Measurements from ENCODE around the gene C10orf90.

C10orf90 gene

DNA sequence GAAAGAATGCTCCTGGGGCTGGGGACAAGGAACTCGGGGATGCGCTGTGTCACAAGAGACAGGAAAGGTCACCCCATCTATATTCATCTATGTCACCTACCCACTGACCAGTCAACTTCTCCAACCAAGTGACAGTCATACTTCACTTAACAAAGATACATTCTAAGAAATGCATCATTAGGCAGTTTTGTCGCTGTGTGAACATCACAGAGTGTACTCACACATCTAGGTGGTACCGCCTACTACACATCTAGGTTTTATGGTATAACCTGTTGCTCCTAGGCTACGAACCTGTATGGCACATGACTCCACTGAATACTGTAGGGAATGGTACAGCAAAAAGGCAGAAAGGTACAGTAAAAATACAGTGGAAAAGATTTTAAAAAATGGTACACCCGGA lies 278.4 kb downstream of the C10orf90 start:
- no peaks in the 10 kb centered on the region; the same call in 1 of the 2 replicates for H3K9me3 ChIP-seq (ENCODE audit: control insufficient read depth, insufficient read depth, low read depth, low read length)
- TF ChIP-seq SCRT1 (tag by site-specific recombination; IDR thresholded peaks at IDR 0.05; ENCODE audit: borderline replicate concordance) = 0 out of 2 replicates have a peak, but pooled peaks have one; percentile 31
- peak; percentile 72 for TF ChIP-seq SCRT2 (tag by site-specific recombination; IDR thresholded peaks at IDR 0.05)
- TF ChIP-seq, protein P1, sequence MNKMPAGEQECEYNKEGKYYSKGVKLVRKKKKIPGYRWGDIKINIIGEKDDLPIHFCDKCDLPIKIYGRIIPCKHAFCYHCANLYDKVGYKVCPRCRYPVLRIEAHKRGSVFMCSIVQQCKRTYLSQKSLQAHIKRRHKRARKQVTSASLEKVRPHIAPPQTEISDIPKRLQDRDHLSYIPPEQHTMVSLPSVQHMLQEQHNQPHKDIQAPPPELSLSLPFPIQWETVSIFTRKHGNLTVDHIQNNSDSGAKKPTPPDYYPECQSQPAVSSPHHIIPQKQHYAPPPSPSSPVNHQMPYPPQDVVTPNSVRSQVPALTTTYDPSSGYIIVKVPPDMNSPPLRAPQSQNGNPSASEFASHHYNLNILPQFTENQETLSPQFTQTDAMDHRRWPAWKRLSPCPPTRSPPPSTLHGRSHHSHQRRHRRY (tag by site-specific recombination; IDR thresholded peaks at IDR 0.05) = no peak
- CTCF ChIA-PET = no interaction called here
- no peaks in the 10 kb centered on the region for H3K36me3 ChIP-seq (ENCODE audit: control insufficient read depth in 2 of 2, insufficient read depth in 1 of 2, low read length in 2 of 2)
- H3K4me3 ChIP-seq (ENCODE audit: low read depth, low read length) = no peak overlapping the region
- POLR2A ChIA-PET = no interaction called here
- no peak overlapping the region for H3K27ac ChIP-seq (ENCODE audit: extremely low read depth, low read depth, low read length)
- no peaks in the 10 kb centered on the region for H3K4me1 ChIP-seq (ENCODE audit: control insufficient read depth, insufficient read depth, low read length)

DNA sequence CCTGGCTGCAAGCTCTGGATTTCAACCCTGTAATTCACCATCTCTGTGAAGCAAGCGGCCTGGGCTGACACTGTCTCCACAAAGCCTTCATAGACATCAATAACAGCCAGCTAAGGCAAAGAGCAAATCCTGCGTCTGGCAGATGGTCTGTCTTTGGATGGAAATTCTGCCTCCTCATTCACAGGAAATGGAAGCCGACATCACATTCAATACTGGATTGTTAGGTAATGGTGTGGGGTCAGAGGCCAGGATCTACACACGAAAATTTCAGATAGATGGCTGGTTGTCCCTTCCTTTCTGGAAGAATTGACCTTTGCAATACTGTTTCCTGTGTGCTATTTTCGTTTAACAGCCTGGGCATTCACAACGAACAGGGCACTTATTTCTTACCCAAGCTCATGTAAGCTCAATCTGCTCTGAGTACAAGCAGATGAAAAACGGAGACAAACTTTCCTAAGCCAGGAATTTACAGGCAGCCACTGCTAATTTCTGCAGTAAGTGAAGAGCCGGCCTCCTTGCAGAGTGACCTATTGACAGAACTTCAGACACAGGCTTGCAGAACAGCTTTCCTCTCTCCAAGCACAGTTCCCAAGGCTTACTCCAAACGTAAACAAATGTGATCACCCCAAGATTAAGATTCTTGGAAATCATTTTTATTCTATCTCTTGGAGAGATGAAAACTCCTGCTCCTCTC lies 279.2 kb downstream of the C10orf90 start:
- ChIA-PET CTCF (no interaction called here), POLR2A (no interaction called here)
- 0 out of 2 replicates have a peak overlapping the region, but pooled peaks have one; percentile 14 for H3K27ac ChIP-seq (ENCODE audit: extremely low read depth, low read depth, low read length)
- H3K4me1 ChIP-seq (ENCODE audit: control insufficient read depth, insufficient read depth, low read length) = no peaks in the 10 kb centered on the region
- H3K36me3 ChIP-seq (ENCODE audit: control insufficient read depth in 2 of 2, insufficient read depth in 1 of 2, low read length in 2 of 2) = no peaks in the 10 kb centered on the region
- no peak overlapping the region for H3K4me3 ChIP-seq (ENCODE audit: low read depth, low read length)
- no peaks in the 10 kb centered on the region; the same call in 1 of the 2 replicates for H3K9me3 ChIP-seq (ENCODE audit: control insufficient read depth, insufficient read depth, low read depth, low read length)
- TF ChIP-seq ZNF433 (tag by site-specific recombination; IDR thresholded peaks at IDR 0.05; ENCODE audit: low read depth) = no peak
- TF ChIP-seq ZNF626 (tag by site-specific recombination; IDR thresholded peaks at IDR 0.05) = no peak
- TF ChIP-seq, protein P2, sequence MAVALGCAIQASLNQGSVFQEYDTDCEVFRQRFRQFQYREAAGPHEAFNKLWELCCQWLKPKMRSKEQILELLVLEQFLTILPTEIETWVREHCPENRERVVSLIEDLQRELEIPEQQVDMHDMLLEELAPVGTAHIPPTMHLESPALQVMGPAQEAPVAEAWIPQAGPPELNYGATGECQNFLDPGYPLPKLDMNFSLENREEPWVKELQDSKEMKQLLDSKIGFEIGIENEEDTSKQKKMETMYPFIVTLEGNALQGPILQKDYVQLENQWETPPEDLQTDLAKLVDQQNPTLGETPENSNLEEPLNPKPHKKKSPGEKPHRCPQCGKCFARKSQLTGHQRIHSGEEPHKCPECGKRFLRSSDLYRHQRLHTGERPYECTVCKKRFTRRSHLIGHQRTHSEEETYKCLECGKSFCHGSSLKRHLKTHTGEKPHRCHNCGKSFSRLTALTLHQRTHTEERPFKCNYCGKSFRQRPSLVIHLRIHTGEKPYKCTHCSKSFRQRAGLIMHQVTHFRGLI (tag by site-specific recombination; IDR thresholded peaks at IDR 0.05) = no peak
- TF ChIP-seq ZNF658 (tag by site-specific recombination; IDR thresholded peaks at IDR 0.05) = no peak
- no peak for TF ChIP-seq ZNF169 (tag by site-specific recombination; IDR thresholded peaks at IDR 0.05)
- TF ChIP-seq, protein P3, sequence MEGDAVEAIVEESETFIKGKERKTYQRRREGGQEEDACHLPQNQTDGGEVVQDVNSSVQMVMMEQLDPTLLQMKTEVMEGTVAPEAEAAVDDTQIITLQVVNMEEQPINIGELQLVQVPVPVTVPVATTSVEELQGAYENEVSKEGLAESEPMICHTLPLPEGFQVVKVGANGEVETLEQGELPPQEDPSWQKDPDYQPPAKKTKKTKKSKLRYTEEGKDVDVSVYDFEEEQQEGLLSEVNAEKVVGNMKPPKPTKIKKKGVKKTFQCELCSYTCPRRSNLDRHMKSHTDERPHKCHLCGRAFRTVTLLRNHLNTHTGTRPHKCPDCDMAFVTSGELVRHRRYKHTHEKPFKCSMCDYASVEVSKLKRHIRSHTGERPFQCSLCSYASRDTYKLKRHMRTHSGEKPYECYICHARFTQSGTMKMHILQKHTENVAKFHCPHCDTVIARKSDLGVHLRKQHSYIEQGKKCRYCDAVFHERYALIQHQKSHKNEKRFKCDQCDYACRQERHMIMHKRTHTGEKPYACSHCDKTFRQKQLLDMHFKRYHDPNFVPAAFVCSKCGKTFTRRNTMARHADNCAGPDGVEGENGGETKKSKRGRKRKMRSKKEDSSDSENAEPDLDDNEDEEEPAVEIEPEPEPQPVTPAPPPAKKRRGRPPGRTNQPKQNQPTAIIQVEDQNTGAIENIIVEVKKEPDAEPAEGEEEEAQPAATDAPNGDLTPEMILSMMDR (tag by site-specific recombination; IDR thresholded peaks at IDR 0.05) = no peak
- TF ChIP-seq, protein P4, sequence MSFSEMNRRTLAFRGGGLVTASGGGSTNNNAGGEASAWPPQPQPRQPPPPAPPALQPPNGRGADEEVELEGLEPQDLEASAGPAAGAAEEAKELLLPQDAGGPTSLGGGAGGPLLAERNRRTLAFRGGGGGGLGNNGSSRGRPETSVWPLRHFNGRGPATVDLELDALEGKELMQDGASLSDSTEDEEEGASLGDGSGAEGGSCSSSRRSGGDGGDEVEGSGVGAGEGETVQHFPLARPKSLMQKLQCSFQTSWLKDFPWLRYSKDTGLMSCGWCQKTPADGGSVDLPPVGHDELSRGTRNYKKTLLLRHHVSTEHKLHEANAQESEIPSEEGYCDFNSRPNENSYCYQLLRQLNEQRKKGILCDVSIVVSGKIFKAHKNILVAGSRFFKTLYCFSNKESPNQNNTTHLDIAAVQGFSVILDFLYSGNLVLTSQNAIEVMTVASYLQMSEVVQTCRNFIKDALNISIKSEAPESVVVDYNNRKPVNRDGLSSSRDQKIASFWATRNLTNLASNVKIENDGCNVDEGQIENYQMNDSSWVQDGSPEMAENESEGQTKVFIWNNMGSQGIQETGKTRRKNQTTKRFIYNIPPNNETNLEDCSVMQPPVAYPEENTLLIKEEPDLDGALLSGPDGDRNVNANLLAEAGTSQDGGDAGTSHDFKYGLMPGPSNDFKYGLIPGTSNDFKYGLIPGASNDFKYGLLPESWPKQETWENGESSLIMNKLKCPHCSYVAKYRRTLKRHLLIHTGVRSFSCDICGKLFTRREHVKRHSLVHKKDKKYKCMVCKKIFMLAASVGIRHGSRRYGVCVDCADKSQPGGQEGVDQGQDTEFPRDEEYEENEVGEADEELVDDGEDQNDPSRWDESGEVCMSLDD (tag by site-specific recombination; IDR thresholded peaks at IDR 0.05) = no peak
- TF ChIP-seq, protein P1 (tag by site-specific recombination; IDR thresholded peaks at IDR 0.05) = no peak
- TF ChIP-seq ZNF670 (tag by site-specific recombination; IDR thresholded peaks at IDR 0.05; ENCODE audit: low read depth) = no peak
- TF ChIP-seq, protein P5, sequence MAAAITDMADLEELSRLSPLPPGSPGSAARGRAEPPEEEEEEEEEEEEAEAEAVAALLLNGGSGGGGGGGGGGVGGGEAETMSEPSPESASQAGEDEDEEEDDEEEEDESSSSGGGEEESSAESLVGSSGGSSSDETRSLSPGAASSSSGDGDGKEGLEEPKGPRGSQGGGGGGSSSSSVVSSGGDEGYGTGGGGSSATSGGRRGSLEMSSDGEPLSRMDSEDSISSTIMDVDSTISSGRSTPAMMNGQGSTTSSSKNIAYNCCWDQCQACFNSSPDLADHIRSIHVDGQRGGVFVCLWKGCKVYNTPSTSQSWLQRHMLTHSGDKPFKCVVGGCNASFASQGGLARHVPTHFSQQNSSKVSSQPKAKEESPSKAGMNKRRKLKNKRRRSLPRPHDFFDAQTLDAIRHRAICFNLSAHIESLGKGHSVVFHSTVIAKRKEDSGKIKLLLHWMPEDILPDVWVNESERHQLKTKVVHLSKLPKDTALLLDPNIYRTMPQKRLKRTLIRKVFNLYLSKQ (tag by site-specific recombination; IDR thresholded peaks at IDR 0.05; ENCODE audit: borderline replicate concordance) = no peak
- TF ChIP-seq ZNF561 (tag by site-specific recombination; IDR thresholded peaks at IDR 0.05; ENCODE audit: borderline replicate concordance) = no peak
- no peak for TF ChIP-seq ZNF157 (tag by site-specific recombination; IDR thresholded peaks at IDR 0.05)
- TF ChIP-seq ZNF24 (tag by site-specific recombination; IDR thresholded peaks at IDR 0.05) = no peak
- no peak for TF ChIP-seq ZNF654 (tag by site-specific recombination; IDR thresholded peaks at IDR 0.05; ENCODE audit: low read depth)
- TF ChIP-seq, protein P6, sequence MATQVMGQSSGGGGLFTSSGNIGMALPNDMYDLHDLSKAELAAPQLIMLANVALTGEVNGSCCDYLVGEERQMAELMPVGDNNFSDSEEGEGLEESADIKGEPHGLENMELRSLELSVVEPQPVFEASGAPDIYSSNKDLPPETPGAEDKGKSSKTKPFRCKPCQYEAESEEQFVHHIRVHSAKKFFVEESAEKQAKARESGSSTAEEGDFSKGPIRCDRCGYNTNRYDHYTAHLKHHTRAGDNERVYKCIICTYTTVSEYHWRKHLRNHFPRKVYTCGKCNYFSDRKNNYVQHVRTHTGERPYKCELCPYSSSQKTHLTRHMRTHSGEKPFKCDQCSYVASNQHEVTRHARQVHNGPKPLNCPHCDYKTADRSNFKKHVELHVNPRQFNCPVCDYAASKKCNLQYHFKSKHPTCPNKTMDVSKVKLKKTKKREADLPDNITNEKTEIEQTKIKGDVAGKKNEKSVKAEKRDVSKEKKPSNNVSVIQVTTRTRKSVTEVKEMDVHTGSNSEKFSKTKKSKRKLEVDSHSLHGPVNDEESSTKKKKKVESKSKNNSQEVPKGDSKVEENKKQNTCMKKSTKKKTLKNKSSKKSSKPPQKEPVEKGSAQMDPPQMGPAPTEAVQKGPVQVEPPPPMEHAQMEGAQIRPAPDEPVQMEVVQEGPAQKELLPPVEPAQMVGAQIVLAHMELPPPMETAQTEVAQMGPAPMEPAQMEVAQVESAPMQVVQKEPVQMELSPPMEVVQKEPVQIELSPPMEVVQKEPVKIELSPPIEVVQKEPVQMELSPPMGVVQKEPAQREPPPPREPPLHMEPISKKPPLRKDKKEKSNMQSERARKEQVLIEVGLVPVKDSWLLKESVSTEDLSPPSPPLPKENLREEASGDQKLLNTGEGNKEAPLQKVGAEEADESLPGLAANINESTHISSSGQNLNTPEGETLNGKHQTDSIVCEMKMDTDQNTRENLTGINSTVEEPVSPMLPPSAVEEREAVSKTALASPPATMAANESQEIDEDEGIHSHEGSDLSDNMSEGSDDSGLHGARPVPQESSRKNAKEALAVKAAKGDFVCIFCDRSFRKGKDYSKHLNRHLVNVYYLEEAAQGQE (tag by site-specific recombination; IDR thresholded peaks at IDR 0.05) = no peak
- TF ChIP-seq, protein P7, sequence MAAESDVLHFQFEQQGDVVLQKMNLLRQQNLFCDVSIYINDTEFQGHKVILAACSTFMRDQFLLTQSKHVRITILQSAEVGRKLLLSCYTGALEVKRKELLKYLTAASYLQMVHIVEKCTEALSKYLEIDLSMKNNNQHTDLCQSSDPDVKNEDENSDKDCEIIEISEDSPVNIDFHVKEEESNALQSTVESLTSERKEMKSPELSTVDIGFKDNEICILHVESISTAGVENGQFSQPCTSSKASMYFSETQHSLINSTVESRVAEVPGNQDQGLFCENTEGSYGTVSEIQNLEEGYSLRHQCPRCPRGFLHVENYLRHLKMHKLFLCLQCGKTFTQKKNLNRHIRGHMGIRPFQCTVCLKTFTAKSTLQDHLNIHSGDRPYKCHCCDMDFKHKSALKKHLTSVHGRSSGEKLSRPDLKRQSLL (tag by site-specific recombination; IDR thresholded peaks at IDR 0.05) = no peak

Data from HEK293 (cell line).